ENCODE results near the gene ELAC2. TPM values are rescaled to one million over a fixed set of nuclear protein-coding genes. Genes with fewer than 3 reads are reported as not detected.

The ELAC2 gene
- 10 to 100 TPM; 57.4 to 60.2 TPM for total RNA-seq

- H3K4me3 Mint-ChIP-seq = peak within 1 kb of the TSS; percentile 96
- peak; percentile 91 for DNase-seq
- H3K9me3 Mint-ChIP-seq = no peaks in the 10 kb centered on the region
- peaks cover 18% of the 10 kb centered on the region for H3K36me3 Mint-ChIP-seq
- POLR2A ChIA-PET = interaction anchor here (0.7 to 2.2 kb wide), 7 partner anchors 9 to 1021 kb away, joined by 3 to 14 read pairs (median 6); partner anchors contain the start of genes MAP2K4 and ZNF18
- peak; percentile 100 for ATAC-seq (ENCODE audit: low read depth)
- peak within 1 kb of the TSS; percentile 91 for H3K27ac Mint-ChIP-seq
- peaks cover 11% of the 10 kb centered on the region for H3K4me1 Mint-ChIP-seq
- H3K27me3 Mint-ChIP-seq = no peaks in the 10 kb centered on the region
These were observed at the start of gene ELAC2 for GRCh38 chr17:13017655-13018459. Gene ELAC2 (minus strand): TSS chr17:13018027. CDS start chr17:13017947, 80 bp downstream.

- no peak overlapping the region for H3K4me3 Mint-ChIP-seq
- no peak for ATAC-seq (ENCODE audit: low read depth)
- no peaks in the 10 kb centered on the region for H3K36me3 Mint-ChIP-seq
- peaks cover 5% of the 10 kb centered on the region for H3K27me3 Mint-ChIP-seq
- DNase-seq = no peak
- POLR2A ChIA-PET = no interaction called here
- no peak overlapping the region for H3K27ac Mint-ChIP-seq
- H3K9me3 Mint-ChIP-seq = peaks cover 3% of the 10 kb centered on the region
- H3K4me1 Mint-ChIP-seq = no peaks in the 10 kb centered on the region
These were observed 47.2 kb upstream of the ELAC2 start for GRCh38 chr17:13065032-13065431.

GRCh38 chr17:13055131-13055530 is 37.3 kb upstream of the ELAC2 start:
- H3K36me3 Mint-ChIP-seq = no peaks in the 10 kb centered on the region
- no peak for ATAC-seq (ENCODE audit: low read depth)
- H3K9me3 Mint-ChIP-seq = peaks cover 5% of the 10 kb centered on the region

GRCh38 chr17:13054666-13055065 is 36.8 kb upstream of the ELAC2 start:
- Mint-ChIP-seq H3K27me3 (no peaks in the 10 kb centered on the region), H3K9me3 (peaks cover 5% of the 10 kb centered on the region), H3K27ac (no peak overlapping the region), H3K4me3 (no peak overlapping the region), H3K4me1 (no peaks in the 10 kb centered on the region), H3K36me3 (no peaks in the 10 kb centered on the region)
- POLR2A ChIA-PET = no interaction called here
- ATAC-seq (ENCODE audit: low read depth) (no peak), DNase-seq (no peak)

More at GRCh38 chr17:13055131-13055530, 37.3 kb upstream of the ELAC2 start:
- no peaks in the 10 kb centered on the region for H3K4me1 Mint-ChIP-seq
- no peak overlapping the region for H3K27ac Mint-ChIP-seq
- H3K27me3 Mint-ChIP-seq = no peaks in the 10 kb centered on the region
- no peak for DNase-seq
- POLR2A ChIA-PET = no interaction called here
- no peak overlapping the region for H3K4me3 Mint-ChIP-seq

GRCh38 chr17:13051915-13052314 is 34.1 kb upstream of the ELAC2 start:
- H3K27me3 Mint-ChIP-seq = peaks cover 3% of the 10 kb centered on the region

GRCh38 chr17:13047011-13047606 is 29.3 kb upstream of the ELAC2 start:
- Mint-ChIP-seq H3K27me3 (peaks cover 6% of the 10 kb centered on the region), H3K27ac (no peak overlapping the region), H3K4me3 (no peak overlapping the region), H3K9me3 (no peaks in the 10 kb centered on the region), H3K36me3 (no peaks in the 10 kb centered on the region), H3K4me1 (no peaks in the 10 kb centered on the region)
- POLR2A ChIA-PET = no interaction called here
- DNase-seq = no peak
- no peak for ATAC-seq (ENCODE audit: low read depth)

More at GRCh38 chr17:13051915-13052314, 34.1 kb upstream of the ELAC2 start:
- no peak overlapping the region for H3K27ac Mint-ChIP-seq
- POLR2A ChIA-PET = no interaction called here
- peaks cover 5% of the 10 kb centered on the region for H3K9me3 Mint-ChIP-seq
- DNase-seq (no peak), ATAC-seq (ENCODE audit: low read depth) (no peak)
- H3K4me3 Mint-ChIP-seq = no peak overlapping the region
- H3K4me1 Mint-ChIP-seq = no peaks in the 10 kb centered on the region
- H3K36me3 Mint-ChIP-seq = no peaks in the 10 kb centered on the region

GRCh38 chr17:13046361-13046760 is 28.5 kb upstream of the ELAC2 start:
- no peaks in the 10 kb centered on the region for H3K9me3 Mint-ChIP-seq
- ATAC-seq (ENCODE audit: low read depth) = no peak
- H3K27ac Mint-ChIP-seq = no peak overlapping the region
- peaks cover 6% of the 10 kb centered on the region for H3K27me3 Mint-ChIP-seq
- DNase-seq = no peak
- POLR2A ChIA-PET = no interaction called here
- H3K4me3 Mint-ChIP-seq = no peak overlapping the region
- H3K4me1 Mint-ChIP-seq = no peaks in the 10 kb centered on the region
- no peaks in the 10 kb centered on the region for H3K36me3 Mint-ChIP-seq

GRCh38 chr17:13044572-13045065 is 26.8 kb upstream of the ELAC2 start:
- ATAC-seq (ENCODE audit: low read depth) = no peak
- peaks cover 6% of the 10 kb centered on the region for H3K27me3 Mint-ChIP-seq
- POLR2A ChIA-PET = no interaction called here
- no peaks in the 10 kb centered on the region for H3K9me3 Mint-ChIP-seq
- H3K4me1 Mint-ChIP-seq = no peaks in the 10 kb centered on the region
- H3K36me3 Mint-ChIP-seq = no peaks in the 10 kb centered on the region
- no peak for DNase-seq
- H3K27ac Mint-ChIP-seq = no peak overlapping the region
- H3K4me3 Mint-ChIP-seq = no peak overlapping the region

- POLR2A ChIA-PET = no interaction called here
- no peak overlapping the region for H3K4me3 Mint-ChIP-seq
- ATAC-seq (ENCODE audit: low read depth) = no peak
These were observed 21.3 kb upstream of the ELAC2 start for GRCh38 chr17:13038931-13039665.

GRCh38 chr17:13036751-13037150 is 18.9 kb upstream of the ELAC2 start:
- DNase-seq (no peak), ATAC-seq (ENCODE audit: low read depth) (no peak)
- peaks cover 4% of the 10 kb centered on the region for H3K27me3 Mint-ChIP-seq
- H3K9me3 Mint-ChIP-seq = peaks cover 2% of the 10 kb centered on the region
- no peaks in the 10 kb centered on the region for H3K36me3 Mint-ChIP-seq
- H3K27ac Mint-ChIP-seq = no peak overlapping the region
- no peak overlapping the region for H3K4me3 Mint-ChIP-seq
- H3K4me1 Mint-ChIP-seq = peaks cover 4% of the 10 kb centered on the region
- POLR2A ChIA-PET = no interaction called here

More at GRCh38 chr17:13038931-13039665, 21.3 kb upstream of the ELAC2 start:
- peaks cover 2% of the 10 kb centered on the region for H3K4me1 Mint-ChIP-seq
- peaks cover 4% of the 10 kb centered on the region for H3K27me3 Mint-ChIP-seq
- H3K27ac Mint-ChIP-seq = no peak overlapping the region
- DNase-seq = no peak
- H3K9me3 Mint-ChIP-seq = peaks cover 2% of the 10 kb centered on the region
- H3K36me3 Mint-ChIP-seq = no peaks in the 10 kb centered on the region

GRCh38 chr17:13035420-13035819 is 17.6 kb upstream of the ELAC2 start:
- H3K36me3 Mint-ChIP-seq = no peaks in the 10 kb centered on the region
- POLR2A ChIA-PET = no interaction called here
- DNase-seq (no peak), ATAC-seq (ENCODE audit: low read depth) (no peak)
- H3K4me3 Mint-ChIP-seq = no peak overlapping the region
- H3K9me3 Mint-ChIP-seq = peaks cover 2% of the 10 kb centered on the region
- H3K27me3 Mint-ChIP-seq = peaks cover 4% of the 10 kb centered on the region
- peaks cover 6% of the 10 kb centered on the region for H3K4me1 Mint-ChIP-seq
- no peak overlapping the region for H3K27ac Mint-ChIP-seq

- no peak overlapping the region for H3K4me3 Mint-ChIP-seq
- no peak overlapping the region for H3K27ac Mint-ChIP-seq
- ATAC-seq (ENCODE audit: low read depth) (peak; percentile 39), DNase-seq (peak; percentile 40)
- no peaks in the 10 kb centered on the region for H3K36me3 Mint-ChIP-seq
- H3K4me1 Mint-ChIP-seq = peaks cover 8% of the 10 kb centered on the region
- H3K9me3 Mint-ChIP-seq = peaks cover 2% of the 10 kb centered on the region
- peaks cover 7% of the 10 kb centered on the region for H3K27me3 Mint-ChIP-seq
- POLR2A ChIA-PET = interaction anchor here (1.1 kb wide), 1 partner anchor 14 kb away, joined by 5 read pairs; the partner anchor contains the start of gene ELAC2
These were observed 14.0 kb upstream of the ELAC2 start for GRCh38 chr17:13031718-13032350.

Measured in activated naive CD8-positive, alpha-beta T cell treated with anti-CD3 and anti-CD28 coated beads, Interleukin-2, amount 10 ng/mL, durations not matched to agents 7 days and 5 days (primary cell).